ENCODE data around the gene CDK6. TPM values are rescaled to one million over a fixed set of nuclear protein-coding genes. Genes with fewer than 3 reads are reported as not detected.

CDK6 gene
- total RNA-seq, 2 donors from 2014 or later, result 28.5 to 36.6 TPM

- H3K4me3 Mint-ChIP-seq, result no peak overlapping the region
- no CpG with 5 or more reads among the region's 1 CpG for WGBS, 2 experiments (ENCODE audit: insufficient coverage in 1 of 2, insufficient read length in 1 of 2)
- Histone ChIP-seq H3K27me3 (ENCODE audit: control insufficient read depth, insufficient read depth, low read length, poor library complexity, severe bottlenecking) (no peaks in the 10 kb centered on the region), H3K36me3 (ENCODE audit: control insufficient read depth, insufficient read depth, low read length) (no peaks in the 10 kb centered on the region), H3K27ac (ENCODE audit: low read depth, low read length) (no peak overlapping the region), H3K9ac (ENCODE audit: extremely low read depth, low read length, poor library complexity, severe bottlenecking) (no peak overlapping the region), H3K9me3 (ENCODE audit: control insufficient read depth, low read length) (peaks cover 3% of the 10 kb centered on the region), H3K4me1 (ENCODE audit: control insufficient read depth, insufficient read depth, low read length) (peaks cover 4% of the 10 kb centered on the region), H3K4me3 (ENCODE audit: low read length) (no peak overlapping the region)
- no peaks in the 10 kb centered on the region for H3K36me3 Mint-ChIP-seq (ENCODE audit: low read depth)
- H3K9me3 Mint-ChIP-seq, result no peaks in the 10 kb centered on the region
- TF ChIP-seq CTCF (conservative IDR thresholded peaks at IDR 0.05), result no peak
- H3K4me1 Mint-ChIP-seq, result peaks cover 2% of the 10 kb centered on the region
- H3K27me3 Mint-ChIP-seq (ENCODE audit: insufficient read depth), result no peaks in the 10 kb centered on the region
- DNase-seq, result no peak
- no peak overlapping the region for H3K27ac Mint-ChIP-seq
Observed at GRCh38 chr7:92877367-92877766, 41.0 kb upstream of the CDK6 start.

- no peaks in the 10 kb centered on the region for H3K27me3 ChIP-seq (ENCODE audit: control insufficient read depth, insufficient read depth, low read length, poor library complexity, severe bottlenecking)
- H3K27ac ChIP-seq (ENCODE audit: low read depth, low read length), result no peak overlapping the region
- Mint-ChIP-seq H3K9me3 (no peaks in the 10 kb centered on the region), H3K4me1 (peaks cover 2% of the 10 kb centered on the region), H3K27ac (no peak overlapping the region), H3K27me3 (ENCODE audit: insufficient read depth) (no peaks in the 10 kb centered on the region), H3K36me3 (ENCODE audit: low read depth) (no peaks in the 10 kb centered on the region), H3K4me3 (no peak overlapping the region)
- H3K9ac ChIP-seq (ENCODE audit: extremely low read depth, low read length, poor library complexity, severe bottlenecking), result no peak overlapping the region
- WGBS, 2 experiments (ENCODE audit: insufficient coverage in 1 of 2, insufficient read length in 1 of 2), result 88 to 100% methylated on average over 1 of the region's 1 CpG
- no peaks in the 10 kb centered on the region for H3K36me3 ChIP-seq (ENCODE audit: control insufficient read depth, insufficient read depth, low read length)
- no peak for TF ChIP-seq CTCF (conservative IDR thresholded peaks at IDR 0.05)
- DNase-seq, result no peak
- H3K4me3 ChIP-seq (ENCODE audit: low read length), result no peak overlapping the region
- peaks cover 4% of the 10 kb centered on the region for H3K4me1 ChIP-seq (ENCODE audit: control insufficient read depth, insufficient read depth, low read length)
- H3K9me3 ChIP-seq (ENCODE audit: control insufficient read depth, low read length), result no peaks in the 10 kb centered on the region
Observed at GRCh38 chr7:92876836-92877235, 40.5 kb upstream of the CDK6 start.

- WGBS, 2 experiments (ENCODE audit: insufficient coverage in 1 of 2, insufficient read length in 1 of 2), result 98 to 100% methylated on average over 1 to 2 of the region's 2 CpGs
- Mint-ChIP-seq H3K4me3 (no peak overlapping the region), H3K4me1 (peaks cover 2% of the 10 kb centered on the region), H3K9me3 (no peaks in the 10 kb centered on the region), H3K27me3 (ENCODE audit: insufficient read depth) (no peaks in the 10 kb centered on the region), H3K27ac (no peak overlapping the region), H3K36me3 (ENCODE audit: low read depth) (no peaks in the 10 kb centered on the region)
- Histone ChIP-seq H3K9ac (ENCODE audit: extremely low read depth, low read length, poor library complexity, severe bottlenecking) (no peak overlapping the region), H3K27ac (ENCODE audit: low read depth, low read length) (no peak overlapping the region), H3K9me3 (ENCODE audit: control insufficient read depth, low read length) (no peaks in the 10 kb centered on the region), H3K27me3 (ENCODE audit: control insufficient read depth, insufficient read depth, low read length, poor library complexity, severe bottlenecking) (no peaks in the 10 kb centered on the region), H3K4me1 (ENCODE audit: control insufficient read depth, insufficient read depth, low read length) (peaks cover 4% of the 10 kb centered on the region), H3K36me3 (ENCODE audit: control insufficient read depth, insufficient read depth, low read length) (no peaks in the 10 kb centered on the region), H3K4me3 (ENCODE audit: low read length) (no peak overlapping the region)
- no peak for DNase-seq
- TF ChIP-seq CTCF (conservative IDR thresholded peaks at IDR 0.05), result no peak
Observed at GRCh38 chr7:92875719-92876118, 39.3 kb upstream of the CDK6 start.
